H9 (cell line): Measurements from ENCODE around the gene HPDL. TPM values are rescaled to one million over a fixed set of nuclear protein-coding genes. Genes with fewer than 3 reads are reported as not detected.

ENCODE experiments used
- DNase-seq: peaks from one replicate; pipeline ENCODE4 v3.0.0-alpha.2; 2017
- H2AFZ ChIP-seq: one replicate; pipeline ENCODE4 v1.6.1; 2013; ENCODE audit warnings: mild to moderate bottlenecking, low read length, control low read depth, moderate library complexity
- H2AK5ac ChIP-seq: 2 replicates; pipeline ENCODE4 v1.6.1; 2013; ENCODE audit warnings: low read length, control low read depth, mixed read lengths; ENCODE audit not compliant: insufficient read length
- H2BK120ac ChIP-seq: one replicate; pipeline ENCODE4 v1.6.1; 2013; ENCODE audit warnings: low read depth, mild to moderate bottlenecking, low read length, control low read depth, inconsistent platforms; ENCODE audit not compliant: poor library complexity, severe bottlenecking
- H2BK12ac ChIP-seq: 2 replicates; pipeline ENCODE4 v1.6.1; 2013; ENCODE audit warnings: low read length, control low read depth, mixed read lengths, low read depth; ENCODE audit not compliant: insufficient read length
- H2BK15ac ChIP-seq: 2 replicates; pipeline ENCODE4 v1.6.1; 2013; ENCODE audit warnings: low read depth, low read length, control low read depth
- H2BK20ac ChIP-seq: one replicate; pipeline ENCODE4 v1.6.1; 2013; ENCODE audit warnings: low read depth, mild to moderate bottlenecking, low read length, control low read depth, inconsistent platforms; ENCODE audit not compliant: poor library complexity, severe bottlenecking
- H2BK5ac ChIP-seq: 2 replicates; pipeline ENCODE4 v1.6.1; 2013; ENCODE audit warnings: low read length, control low read depth, mixed read lengths; ENCODE audit not compliant: insufficient read length
- H3K14ac ChIP-seq: 2 replicates; pipeline ENCODE4 v1.6.1; 2013; ENCODE audit warnings: low read length, control low read depth; ENCODE audit not compliant: insufficient read depth
- H3K18ac ChIP-seq: 2 replicates; pipeline ENCODE4 v1.6.1; 2013; ENCODE audit warnings: low read depth, mild to moderate bottlenecking, mixed read lengths, low read length, control low read depth; ENCODE audit not compliant: insufficient read length
- H3K23ac ChIP-seq: 2 replicates; pipeline ENCODE4 v1.6.1; 2013; ENCODE audit warnings: low read length, control low read depth, mixed read lengths, low read depth; ENCODE audit not compliant: insufficient read length
- H3K23me2 ChIP-seq: 2 replicates; pipeline ENCODE4 v1.6.1; 2013; ENCODE audit warnings: low read depth, mild to moderate bottlenecking, mixed read lengths, low read length, control low read depth; ENCODE audit not compliant: insufficient read length, poor library complexity, severe bottlenecking
- H3K27ac ChIP-seq: 2 replicates; pipeline ENCODE4 v1.5.1; 2013; ENCODE audit warnings: low read length, control low read depth, mixed read lengths, low read depth; ENCODE audit not compliant: insufficient read length
- H3K27me3 ChIP-seq: 2 replicates; pipeline ENCODE4 v1.6.1; 2013; ENCODE audit warnings: low read length, control low read depth, inconsistent platforms; ENCODE audit not compliant: insufficient read depth
- H3K4ac ChIP-seq: 2 replicates; pipeline ENCODE4 v1.6.1; 2013; ENCODE audit warnings: low read depth, mild to moderate bottlenecking, control low read depth, inconsistent platforms, low read length, moderate library complexity
- H3K4me1 ChIP-seq: 2 replicates; pipeline ENCODE4 v1.6.1; 2013; ENCODE audit warnings: low read length, control low read depth, inconsistent platforms; ENCODE audit not compliant: insufficient read depth
- H3K4me2 ChIP-seq: 2 replicates; pipeline ENCODE4 v1.6.1; 2013; ENCODE audit warnings: low read length, control low read depth, mixed read lengths; ENCODE audit not compliant: insufficient read length, insufficient read depth
- H3K56ac ChIP-seq: 2 replicates; pipeline ENCODE4 v1.6.1; 2013; ENCODE audit warnings: low read depth, mild to moderate bottlenecking, mixed read lengths, low read length, control low read depth; ENCODE audit not compliant: insufficient read length
- H3K79me1 ChIP-seq: 2 replicates; pipeline ENCODE4 v1.6.1; 2013; ENCODE audit warnings: low read depth, mild to moderate bottlenecking, moderate library complexity, low read length, control low read depth, inconsistent platforms; ENCODE audit not compliant: insufficient read depth, poor library complexity, severe bottlenecking
- H3K79me2 ChIP-seq: 2 replicates; pipeline ENCODE4 v1.6.1; 2013; ENCODE audit warnings: low read length, control low read depth, inconsistent platforms; ENCODE audit not compliant: insufficient read depth
- H3K9ac ChIP-seq: 2 replicates; pipeline ENCODE4 v1.6.1; 2013; ENCODE audit warnings: low read length, control low read depth, mixed read lengths; ENCODE audit not compliant: insufficient read length; ENCODE audit errors: extremely low read depth
- H3K9me3 ChIP-seq: one replicate; pipeline ENCODE4 v1.6.1; 2013; ENCODE audit warnings: low read depth, low read length, inconsistent platforms; ENCODE audit not compliant: control insufficient read depth
- H3T11ph ChIP-seq: one replicate; pipeline ENCODE4 v1.6.1; 2013; ENCODE audit warnings: mild to moderate bottlenecking, low read length, control low read depth, inconsistent platforms
- H4K20me1 ChIP-seq: one replicate; pipeline ENCODE4 v1.6.1; 2013; ENCODE audit not compliant: control insufficient read depth, insufficient read length, insufficient read depth
- H4K5ac ChIP-seq: 2 replicates; pipeline ENCODE4 v1.6.1; 2013; ENCODE audit warnings: low read depth, mild to moderate bottlenecking, mixed read lengths, low read length, control low read depth; ENCODE audit not compliant: insufficient read length
- H4K8ac ChIP-seq: replicated peaks from 2 replicates; pipeline ENCODE4 v1.6.1; 2013; ENCODE audit warnings: low read length, control low read depth, mixed read lengths, low read depth; ENCODE audit not compliant: insufficient read length
- H4K91ac ChIP-seq: 2 replicates; pipeline ENCODE4 v1.6.1; 2013; ENCODE audit warnings: low read depth, mild to moderate bottlenecking, moderate library complexity, mixed read lengths, low read length, control low read depth; ENCODE audit not compliant: insufficient read length
- H3K27ac Mint-ChIP-seq, 3 experiments: 2 replicates in 2 of 3; 3 replicates in 1 of 3; pipeline ENCODE4 v1.8.0; 2020 to 2021; ENCODE audit warnings: mixed read lengths in 3 of 3, mild to moderate bottlenecking in 1 of 3, moderate library complexity in 1 of 3
- H3K27me3 Mint-ChIP-seq: 2 replicates; pipeline ENCODE4 v1.8.0; 2021; ENCODE audit warnings: low read depth, mild to moderate bottlenecking, moderate library complexity, mixed read lengths
- H3K36me3 Mint-ChIP-seq, 3 experiments: 2 replicates in 2 of 3; 3 replicates in 1 of 3; pipeline ENCODE4 v1.8.0; 2020 to 2021; ENCODE audit warnings: low read depth in 3 of 3, mixed read lengths in 3 of 3; ENCODE audit not compliant: insufficient read depth in 1 of 3
- H3K4me1 Mint-ChIP-seq, 2 experiments: 2 replicates each; pipeline ENCODE4 v1.8.0; 2020; ENCODE audit warnings: mixed read lengths in 2 of 2
- H3K4me3 Mint-ChIP-seq, 2 experiments: 2 replicates in 1 of 2; 3 replicates in 1 of 2; pipeline ENCODE4 v1.8.0; 2020 to 2021; ENCODE audit warnings: mild to moderate bottlenecking in 2 of 2, mixed read lengths in 2 of 2, moderate library complexity in 1 of 2
- H3K9me3 Mint-ChIP-seq, 2 experiments: 2 replicates in 1 of 2; 3 replicates in 1 of 2; pipeline ENCODE4 v1.8.0; 2020; ENCODE audit warnings: mild to moderate bottlenecking in 2 of 2, mixed read lengths in 2 of 2, moderate library complexity in 1 of 2
- WGBS: extraction: QIAGEN DNeasy Blood & Tissue Kit; methylation state at CpG from one replicate; pipeline ENCODE4 v1.1.7; 2013; ENCODE audit warnings: missing lambda C conversion rate, low lambda C conversion rate, mixed read lengths; ENCODE audit not compliant: insufficient read length; ENCODE audit errors: extremely low coverage; 5-methylcytosine and 5-hydroxymethylcytosine counted together
- total RNA-seq: library from RNA; stranded (reverse); gene quantifications from 2 replicates; pipeline ENCODE4 v1.2.1, GENCODE V29; 2021
- TF ChIP-seq, protein P1 (sequence below): fragments of 200-600 bp; sonication (generic); conservative IDR thresholded peaks from 3 replicates; pipeline ENCODE4 v1.8.0; 2021; ENCODE audit warnings: antibody characterized with exemption, mild to moderate bottlenecking

The HPDL gene
- total RNA-seq, 1 experiment from 2014 or later, result 10.6 TPM

DNA sequence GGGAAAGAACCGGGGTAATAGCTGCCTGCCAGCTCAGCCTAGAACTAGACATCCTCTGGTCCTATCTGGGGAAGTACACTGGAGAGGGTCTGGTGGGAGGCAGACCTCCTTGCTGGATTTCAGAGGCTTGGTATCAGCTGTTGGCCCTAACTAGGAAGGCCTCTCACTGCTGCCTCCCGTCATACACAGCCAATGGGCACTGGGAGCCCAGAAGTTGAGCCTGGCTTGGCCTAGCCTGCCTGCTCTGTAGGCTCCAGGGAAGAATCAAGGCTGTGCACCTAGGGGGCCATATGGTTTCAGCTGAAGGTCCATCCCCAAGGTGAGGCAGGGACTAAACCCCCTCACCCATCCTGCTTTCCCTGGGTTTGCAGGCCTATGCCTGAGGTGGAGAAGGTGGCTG is 17.8 kb downstream of the HPDL start:
- Mint-ChIP-seq H3K9me3 (0 out of 5 replicates have a peak, but pooled peaks cover 0 to 3% of the 10 kb centered on the region in 2 experiments), H3K4me3 (no peak overlapping the region), H3K36me3 (peaks cover 21 to 55% (median 31%) of the 10 kb centered on the region in 3 experiments), H3K27ac (no peak overlapping the region), H3K4me1 (peaks cover 9 to 10% of the 10 kb centered on the region in 2 experiments), H3K27me3 (no peaks in the 10 kb centered on the region)
- Histone ChIP-seq H2BK120ac (no peak overlapping the region), H4K20me1 (no peaks in the 10 kb centered on the region), H3K9ac (no peak overlapping the region), H3K4me1 (peaks cover 5% of the 10 kb centered on the region; the same call in 1 of the 2 replicates), H3K4ac (no peak overlapping the region), H2BK20ac (no peak overlapping the region), H4K8ac (no peak overlapping the region), H3K56ac (no peak overlapping the region), H3K79me1 (no peaks in the 10 kb centered on the region), H3K23ac (no peak overlapping the region), H4K91ac (no peak overlapping the region), H3K79me2 (peaks cover 8% of the 10 kb centered on the region; the same call in 1 of the 2 replicates), H3K27me3 (no peaks in the 10 kb centered on the region), H2BK5ac (no peak overlapping the region), H3K18ac (no peak overlapping the region), H4K5ac (no peak overlapping the region), H2BK15ac (no peak overlapping the region), H2BK12ac (no peak overlapping the region), H3T11ph (no peak overlapping the region), H3K4me2 (no peak overlapping the region), H3K23me2 (no peaks in the 10 kb centered on the region), H2AK5ac (no peak overlapping the region), H3K14ac (no peak overlapping the region), H3K27ac (no peak overlapping the region), H3K9me3 (no peaks in the 10 kb centered on the region), H2AFZ (no peak overlapping the region)
- no peak for DNase-seq
- TF ChIP-seq, protein P1, sequence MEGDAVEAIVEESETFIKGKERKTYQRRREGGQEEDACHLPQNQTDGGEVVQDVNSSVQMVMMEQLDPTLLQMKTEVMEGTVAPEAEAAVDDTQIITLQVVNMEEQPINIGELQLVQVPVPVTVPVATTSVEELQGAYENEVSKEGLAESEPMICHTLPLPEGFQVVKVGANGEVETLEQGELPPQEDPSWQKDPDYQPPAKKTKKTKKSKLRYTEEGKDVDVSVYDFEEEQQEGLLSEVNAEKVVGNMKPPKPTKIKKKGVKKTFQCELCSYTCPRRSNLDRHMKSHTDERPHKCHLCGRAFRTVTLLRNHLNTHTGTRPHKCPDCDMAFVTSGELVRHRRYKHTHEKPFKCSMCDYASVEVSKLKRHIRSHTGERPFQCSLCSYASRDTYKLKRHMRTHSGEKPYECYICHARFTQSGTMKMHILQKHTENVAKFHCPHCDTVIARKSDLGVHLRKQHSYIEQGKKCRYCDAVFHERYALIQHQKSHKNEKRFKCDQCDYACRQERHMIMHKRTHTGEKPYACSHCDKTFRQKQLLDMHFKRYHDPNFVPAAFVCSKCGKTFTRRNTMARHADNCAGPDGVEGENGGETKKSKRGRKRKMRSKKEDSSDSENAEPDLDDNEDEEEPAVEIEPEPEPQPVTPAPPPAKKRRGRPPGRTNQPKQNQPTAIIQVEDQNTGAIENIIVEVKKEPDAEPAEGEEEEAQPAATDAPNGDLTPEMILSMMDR, result no peak
- WGBS, result no CpG with 5 or more reads among the region's 2 CpGs
